GM13976 (cell line): ENCODE data around the gene CTNNA2.
A peak's percentile ranks its signal among the peaks of the same experiment; 100 is the strongest.

Source experiments
- DNase-seq: peaks from one replicate; pipeline ENCODE4 v3.0.0; 2012; ENCODE audit warnings: low spot score
- in situ Hi-C: fragments of 300-500 bp; cut with MboI; formaldehyde crosslinking; loops from one replicate; pipeline ENCODE4 v1.12.0; 2022; ENCODE audit warnings: low sequenced_read_pairs, mixed read lengths, inconsistent platforms; ENCODE audit not compliant: unreplicated experiment
- TF ChIP-seq, protein P1 (sequence below): IDR thresholded peaks from 2 replicates; pipeline ENCODE4 v1.5.1; 2012; ENCODE audit warnings: borderline replicate concordance, mild to moderate bottlenecking; ENCODE audit not compliant: insufficient read depth; ENCODE audit errors: extremely low read depth, missing control alignments, control extremely low read depth

CTNNA2 gene

DNA sequence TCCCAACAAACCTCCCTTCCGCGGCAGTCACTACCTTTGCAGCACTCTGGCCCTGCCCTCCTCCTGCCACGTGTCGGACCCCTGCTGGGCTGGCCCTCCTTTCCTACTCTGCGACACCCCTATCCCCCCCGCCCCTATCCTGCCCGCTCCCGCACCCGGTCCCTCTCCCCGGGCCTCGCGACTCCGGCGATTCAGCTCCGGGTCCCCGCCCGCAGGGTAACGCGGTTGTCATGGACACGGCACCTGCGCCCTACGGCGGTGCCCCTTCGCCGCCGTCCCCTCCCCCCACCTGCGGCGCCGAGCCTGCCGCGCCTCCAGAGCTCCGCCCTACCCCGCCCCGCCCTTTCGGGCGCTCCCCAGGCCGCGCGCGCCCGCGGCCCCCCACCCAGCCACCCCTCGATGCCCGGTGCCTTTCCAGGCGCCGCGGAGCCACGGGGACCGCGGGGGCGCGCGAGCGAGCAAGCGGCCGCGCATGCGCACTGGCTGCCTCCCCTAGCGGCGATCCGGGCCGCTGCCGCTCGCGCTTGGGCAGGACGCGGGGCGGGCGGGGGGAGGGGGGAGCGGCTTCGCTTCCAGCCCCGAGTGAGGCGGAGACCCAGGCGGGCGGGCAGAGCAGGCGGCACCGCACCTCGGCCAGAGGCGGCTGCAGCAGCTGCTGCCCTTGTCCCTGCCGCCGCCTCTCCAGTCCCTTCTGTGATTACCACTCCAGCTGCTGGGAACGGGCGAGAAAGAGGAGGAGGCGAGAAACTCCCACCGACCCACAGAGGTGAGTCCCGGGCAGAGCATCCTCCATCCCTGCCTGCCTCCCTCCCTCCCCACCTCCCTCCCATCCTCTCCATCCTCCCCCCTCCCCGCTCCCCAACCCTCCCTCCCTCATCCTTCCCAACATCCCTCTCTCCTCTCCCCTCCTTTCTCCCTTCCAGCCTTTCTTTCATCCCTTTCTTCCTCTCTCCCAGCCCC is at the start of gene CTNNA2:
CTNNA2 (plus strand) TSS at position 610 of the 960 bp plus-strand sequence.
- in situ Hi-C loops = no loop called here
- peak; percentile 77 for DNase-seq
- TF ChIP-seq, protein P1, sequence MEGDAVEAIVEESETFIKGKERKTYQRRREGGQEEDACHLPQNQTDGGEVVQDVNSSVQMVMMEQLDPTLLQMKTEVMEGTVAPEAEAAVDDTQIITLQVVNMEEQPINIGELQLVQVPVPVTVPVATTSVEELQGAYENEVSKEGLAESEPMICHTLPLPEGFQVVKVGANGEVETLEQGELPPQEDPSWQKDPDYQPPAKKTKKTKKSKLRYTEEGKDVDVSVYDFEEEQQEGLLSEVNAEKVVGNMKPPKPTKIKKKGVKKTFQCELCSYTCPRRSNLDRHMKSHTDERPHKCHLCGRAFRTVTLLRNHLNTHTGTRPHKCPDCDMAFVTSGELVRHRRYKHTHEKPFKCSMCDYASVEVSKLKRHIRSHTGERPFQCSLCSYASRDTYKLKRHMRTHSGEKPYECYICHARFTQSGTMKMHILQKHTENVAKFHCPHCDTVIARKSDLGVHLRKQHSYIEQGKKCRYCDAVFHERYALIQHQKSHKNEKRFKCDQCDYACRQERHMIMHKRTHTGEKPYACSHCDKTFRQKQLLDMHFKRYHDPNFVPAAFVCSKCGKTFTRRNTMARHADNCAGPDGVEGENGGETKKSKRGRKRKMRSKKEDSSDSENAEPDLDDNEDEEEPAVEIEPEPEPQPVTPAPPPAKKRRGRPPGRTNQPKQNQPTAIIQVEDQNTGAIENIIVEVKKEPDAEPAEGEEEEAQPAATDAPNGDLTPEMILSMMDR = no peak

DNA sequence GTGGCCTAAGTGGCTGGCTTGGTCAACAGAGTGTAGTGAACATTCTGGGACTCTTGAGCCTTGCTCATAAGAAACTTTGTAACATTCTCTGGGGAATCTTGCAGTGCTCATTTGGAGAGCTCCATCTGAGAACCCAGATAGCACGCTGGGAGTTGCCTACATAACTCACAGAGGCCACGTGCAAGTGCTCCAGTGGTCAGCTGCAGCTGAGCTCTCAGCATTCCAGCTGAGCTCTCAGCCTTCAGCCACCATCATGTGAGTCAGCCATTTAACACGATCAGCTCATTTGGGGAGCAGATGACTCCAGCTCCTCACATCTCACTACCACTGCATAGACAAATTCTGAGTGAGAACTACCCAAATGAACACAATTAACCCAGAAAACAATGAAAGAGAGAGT is 25.5 kb upstream of the CTNNA2 start:
- in situ Hi-C loops = no loop called here
- TF ChIP-seq, protein P1 = no peak
- DNase-seq = no peak

DNA sequence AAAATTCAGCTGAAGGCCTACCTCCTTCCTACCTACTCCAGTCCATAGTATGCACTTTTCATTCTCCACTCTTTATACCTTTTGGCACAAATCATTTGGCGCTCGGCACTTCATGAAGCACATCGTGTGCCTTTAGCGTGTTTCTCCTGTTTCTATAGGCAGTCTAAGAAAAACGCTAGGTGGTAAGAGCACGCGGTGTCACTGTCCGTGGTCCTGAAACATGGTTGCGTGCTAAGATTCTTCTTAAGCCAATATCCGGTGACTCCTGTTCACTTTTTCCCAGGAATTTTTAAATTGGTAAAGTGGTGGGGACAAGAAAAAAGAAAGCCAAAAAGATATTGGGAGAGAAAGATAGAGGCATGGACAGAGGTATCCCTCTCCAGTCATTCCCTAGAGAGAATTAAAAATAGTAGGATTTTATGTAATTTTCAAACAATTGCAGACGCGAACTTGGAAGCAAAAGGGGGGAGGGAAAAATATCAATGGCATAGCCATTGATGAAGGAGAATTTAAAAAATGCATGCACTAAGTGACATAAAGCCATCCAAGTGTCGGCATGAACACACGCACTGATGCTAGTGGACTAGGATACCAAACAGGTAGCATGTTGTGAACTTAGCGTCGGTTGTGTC is 1.4 kb upstream of the CTNNA2 start:
- TF ChIP-seq, protein P1 = no peak
- in situ Hi-C loops = no loop called here
- DNase-seq = peak; percentile 12

DNA sequence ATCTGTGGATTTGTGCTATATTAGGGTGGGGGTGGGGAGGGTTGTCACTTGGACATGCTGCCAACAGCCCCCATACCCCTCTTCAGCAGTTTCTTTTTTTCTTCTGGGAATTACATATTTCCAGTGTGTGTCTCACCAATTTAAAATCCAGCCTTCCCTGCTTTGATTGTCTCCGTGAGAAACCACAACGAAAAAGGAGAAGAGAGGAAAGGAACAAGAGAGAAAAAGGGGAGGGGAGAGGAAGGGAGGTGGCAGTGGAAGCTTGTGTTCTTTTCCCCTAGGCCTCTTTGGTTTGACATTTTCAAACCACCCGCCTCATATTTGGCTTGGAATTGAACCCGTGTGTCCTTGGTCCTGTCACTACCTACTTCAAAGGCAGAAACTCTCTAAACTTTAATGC is 860 bp downstream of the CTNNA2 start:
- in situ Hi-C loops = no loop called here
- TF ChIP-seq, protein P1 = no peak
- no peak for DNase-seq

DNA sequence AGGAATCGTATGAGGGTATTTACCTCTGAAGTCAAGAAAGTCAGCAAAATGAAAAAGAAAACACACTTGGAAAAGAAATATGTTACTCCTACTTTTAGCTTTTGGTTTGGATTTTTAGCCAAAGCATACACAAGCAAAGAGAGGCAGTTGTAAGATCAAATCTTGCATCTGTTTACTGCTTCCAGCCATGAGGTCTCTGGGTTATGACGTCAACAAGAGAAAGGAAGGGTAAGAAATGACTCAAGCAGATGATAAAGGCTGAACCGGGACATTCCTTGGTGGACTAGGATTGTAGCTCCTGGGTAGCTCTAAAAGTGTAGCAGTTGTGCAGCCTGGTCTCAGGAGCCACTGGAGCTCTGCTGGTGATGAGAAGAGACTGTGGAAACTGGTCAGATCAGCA is 16.8 kb downstream of the CTNNA2 start:
- DNase-seq = no peak
- TF ChIP-seq, protein P1 = no peak
- in situ Hi-C loops = no loop called here

DNA sequence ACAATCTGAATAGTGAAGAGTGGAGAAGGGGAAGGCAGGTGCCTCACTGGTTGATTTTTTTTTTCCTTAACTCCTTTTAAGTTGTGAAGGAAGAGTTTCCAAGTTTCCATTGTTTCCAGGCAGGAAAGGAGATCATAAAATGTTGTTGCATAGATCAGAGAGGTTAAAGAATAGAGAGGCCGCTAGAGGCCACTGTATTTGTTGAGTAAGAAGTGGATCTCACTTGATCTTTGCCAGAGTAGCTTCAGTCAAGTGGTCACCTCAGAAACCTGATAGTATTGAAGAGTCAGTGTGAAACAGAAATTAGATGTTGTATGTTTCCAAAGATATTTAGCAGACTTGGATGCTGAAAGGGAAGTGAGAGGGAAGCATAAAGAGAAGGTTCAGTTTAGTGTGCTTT is 17.6 kb downstream of the CTNNA2 start:
- in situ Hi-C loops = no loop called here
- TF ChIP-seq, protein P1 = no peak
- DNase-seq = no peak
